NCI-H2029 (cell line): ENCODE data around the gene LSMEM2.
"Not testable (repeated sequence)": the region's sequence is repeated elsewhere in the genome, so short reads cannot be mapped to it uniquely, and the experiment has no call there.

Source experiments
- DNase-seq: peaks from one replicate; lab custom pipeline; 2025; lab: John Stamatoyannopoulos, UW

The LSMEM2 gene

DNA sequence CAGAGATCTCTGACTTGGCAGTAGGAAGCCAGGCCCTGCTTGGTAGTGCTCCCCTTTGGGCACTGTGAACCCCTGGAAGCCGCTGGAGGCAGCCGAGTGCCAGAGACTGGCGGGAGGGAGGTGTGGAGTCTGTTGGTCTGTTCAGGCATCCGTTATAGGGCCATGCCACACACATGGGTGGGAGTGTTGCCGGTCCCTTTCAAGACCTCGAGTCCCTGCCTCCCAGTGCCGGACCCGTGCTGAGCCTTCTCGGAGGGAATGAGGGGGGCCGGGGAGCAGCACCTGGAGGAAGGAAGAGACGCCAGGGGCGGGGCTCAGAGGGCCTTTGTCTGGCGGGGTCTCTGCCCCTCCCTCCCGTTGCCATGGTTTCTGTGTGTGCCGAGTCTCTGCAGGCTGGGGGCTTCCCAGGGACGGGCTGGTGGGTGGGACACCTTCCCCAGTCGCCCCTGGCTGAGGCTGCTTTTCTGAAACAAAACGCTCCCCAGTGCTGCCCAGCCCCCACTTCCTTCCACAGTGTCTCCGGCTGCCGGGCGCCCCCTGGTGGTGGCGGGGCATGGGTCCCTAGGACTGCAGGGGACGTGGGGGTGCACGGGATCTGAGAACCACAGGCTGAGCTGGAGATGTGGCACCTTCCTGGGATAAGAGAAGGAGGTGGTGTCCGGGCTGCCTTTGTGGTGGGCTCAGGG, 32.9 kb upstream of the LSMEM2 start:
- peak; percentile 37 for DNase-seq

DNA sequence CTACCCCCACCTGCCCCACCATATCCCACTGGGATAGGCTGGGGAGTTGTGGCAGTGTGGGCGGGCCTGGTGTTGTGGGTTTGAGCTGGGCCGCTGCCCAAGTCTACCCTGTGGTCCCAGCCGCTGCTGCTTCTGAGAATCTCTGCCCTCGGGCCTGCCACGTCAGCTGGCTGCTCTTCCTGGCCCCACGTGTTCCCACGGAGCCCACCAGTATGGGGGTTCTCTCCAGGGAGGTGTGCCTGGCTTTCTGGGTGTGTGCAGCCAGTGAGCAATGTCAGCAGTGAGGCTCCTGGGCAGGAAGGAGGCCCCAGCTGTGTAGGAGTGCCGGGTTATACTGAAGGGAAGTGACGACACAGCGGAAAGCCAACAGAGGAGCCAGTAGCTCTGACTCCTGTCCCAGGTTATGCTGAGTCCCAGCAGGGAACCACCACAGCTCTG, 32.4 kb upstream of the LSMEM2 start:
- DNase-seq: no peak

DNA sequence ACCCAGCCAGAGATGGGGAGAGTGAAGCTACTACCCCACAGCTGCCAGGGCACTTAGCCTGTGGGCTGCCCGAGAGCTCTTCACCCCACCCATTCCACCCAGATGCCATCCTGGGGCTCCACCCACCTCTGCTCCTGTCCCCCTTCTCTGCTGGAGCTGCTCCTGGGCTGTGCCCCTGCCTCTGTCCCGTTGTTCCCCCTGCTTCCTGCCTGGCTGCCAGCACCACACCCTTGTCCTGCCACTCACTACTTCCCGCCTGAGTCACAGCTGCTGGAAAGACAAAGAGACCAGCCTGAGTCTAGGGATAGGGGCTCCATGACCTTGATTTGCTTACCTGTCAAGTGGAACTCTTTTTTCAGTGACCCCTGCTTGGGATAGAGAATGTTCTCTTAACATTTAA, 30.5 kb upstream of the LSMEM2 start:
- no peak for DNase-seq

DNA sequence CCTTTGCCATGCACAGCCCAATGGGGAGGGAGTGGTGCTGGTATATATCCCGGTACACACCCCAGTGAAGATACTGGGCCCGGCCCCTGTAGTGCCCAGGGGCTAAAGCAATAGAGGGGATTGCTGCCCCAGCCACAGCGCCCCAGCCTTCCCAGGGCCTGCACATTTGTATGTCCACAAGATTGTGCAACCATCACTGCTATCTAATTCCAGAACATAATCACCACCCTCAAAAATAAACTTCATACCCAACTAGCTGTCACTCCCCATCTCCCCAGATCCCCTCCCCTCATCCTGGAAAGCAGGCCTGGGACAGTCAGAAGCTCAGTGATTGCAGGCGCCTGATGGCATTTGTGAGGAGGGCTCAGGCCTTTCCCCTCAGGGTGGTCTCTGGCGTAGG, 29.4 kb upstream of the LSMEM2 start:
- no peak for DNase-seq

DNA sequence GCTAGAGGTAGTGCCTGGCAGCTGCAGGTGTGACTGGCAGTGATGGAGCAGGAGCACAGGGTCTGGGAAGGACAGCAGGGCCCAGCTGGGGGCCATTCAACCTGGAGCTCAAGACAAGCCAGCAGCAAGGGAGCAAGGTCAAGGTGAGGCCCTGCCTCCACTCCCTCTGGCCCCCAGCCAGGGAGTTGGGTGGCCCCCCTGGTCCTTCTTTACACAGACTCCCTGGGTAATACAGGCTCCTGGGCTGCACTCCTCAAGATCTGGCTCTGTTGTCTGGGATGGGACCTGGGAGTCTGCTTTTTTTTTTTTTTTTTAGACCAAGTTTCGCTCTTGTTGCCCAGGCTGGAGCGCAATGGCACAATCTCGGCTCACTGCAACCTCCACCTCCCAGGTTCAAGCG, 28.4 kb upstream of the LSMEM2 start:
- no peak for DNase-seq

DNA sequence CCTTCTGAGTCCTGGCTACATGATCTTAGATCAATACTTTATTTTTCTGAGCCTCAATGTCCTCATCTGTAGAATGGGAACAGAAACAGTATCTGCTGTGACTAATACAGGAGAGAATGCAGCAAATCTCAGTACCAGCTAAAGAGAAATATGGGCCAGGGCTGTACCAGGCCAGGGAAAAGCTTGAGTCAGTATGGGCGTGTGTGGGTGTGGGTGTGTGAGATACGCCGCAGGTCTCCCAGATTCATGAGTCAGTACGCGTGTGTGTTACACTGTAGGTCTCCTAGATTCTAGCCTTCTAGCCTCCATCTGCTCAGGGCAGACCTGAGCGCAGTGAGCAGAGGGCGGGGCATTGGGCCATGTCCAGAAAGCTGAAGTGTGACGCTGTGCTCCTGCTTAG, 27.7 kb upstream of the LSMEM2 start:
- DNase-seq: no peak

DNA sequence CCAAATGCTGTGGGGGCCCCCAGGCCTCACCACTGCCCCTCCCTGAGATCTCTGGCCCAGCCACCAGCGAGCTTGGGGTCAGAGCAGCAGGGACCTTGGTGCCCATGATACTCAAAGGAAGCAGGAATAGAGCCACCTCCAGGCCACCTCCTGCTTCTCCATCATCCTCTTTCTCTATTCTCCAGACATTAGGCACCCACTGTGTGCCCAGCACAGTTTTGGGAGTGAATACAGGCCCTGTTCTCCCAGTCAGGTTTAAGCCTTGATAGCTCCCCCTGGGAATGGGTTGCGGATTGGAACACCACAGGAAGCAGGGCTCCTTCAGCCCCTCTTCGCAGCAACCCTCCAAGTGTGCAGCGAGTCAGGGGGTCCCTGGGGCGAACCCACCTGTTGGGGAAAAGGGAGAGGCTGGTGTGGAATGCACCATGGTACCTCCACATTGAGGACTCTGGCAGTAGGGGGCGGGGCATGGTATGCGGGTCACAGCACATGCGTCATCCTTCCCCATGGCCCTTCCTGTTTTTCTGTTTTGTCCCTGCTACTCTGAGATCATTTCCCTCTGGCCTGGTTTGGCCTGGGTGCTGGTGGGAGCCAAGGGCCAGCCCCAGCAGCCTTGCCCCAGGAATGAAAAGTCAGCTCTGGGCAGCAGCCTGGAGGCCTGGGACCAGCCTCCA, 24.2 kb upstream of the LSMEM2 start:
- DNase-seq: no peak

DNA sequence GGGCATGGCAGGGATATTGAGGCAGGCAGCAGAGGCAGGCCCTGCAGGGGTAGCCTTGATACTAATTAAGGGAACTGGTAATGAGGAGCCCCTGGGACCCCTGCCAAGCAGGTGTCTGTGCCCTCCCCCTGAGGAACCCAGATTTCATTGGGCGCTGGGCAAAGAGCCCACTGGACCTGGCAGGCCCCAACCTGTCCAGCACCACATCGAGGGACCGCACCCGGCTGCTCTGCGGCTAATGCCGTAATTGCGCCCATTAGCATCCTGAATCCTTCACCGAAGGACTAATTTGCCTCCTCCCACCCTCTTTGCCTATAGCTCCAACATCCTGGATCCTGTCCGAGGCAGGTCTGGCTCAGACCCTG, 23.7 kb upstream of the LSMEM2 start:
- no peak for DNase-seq

DNA sequence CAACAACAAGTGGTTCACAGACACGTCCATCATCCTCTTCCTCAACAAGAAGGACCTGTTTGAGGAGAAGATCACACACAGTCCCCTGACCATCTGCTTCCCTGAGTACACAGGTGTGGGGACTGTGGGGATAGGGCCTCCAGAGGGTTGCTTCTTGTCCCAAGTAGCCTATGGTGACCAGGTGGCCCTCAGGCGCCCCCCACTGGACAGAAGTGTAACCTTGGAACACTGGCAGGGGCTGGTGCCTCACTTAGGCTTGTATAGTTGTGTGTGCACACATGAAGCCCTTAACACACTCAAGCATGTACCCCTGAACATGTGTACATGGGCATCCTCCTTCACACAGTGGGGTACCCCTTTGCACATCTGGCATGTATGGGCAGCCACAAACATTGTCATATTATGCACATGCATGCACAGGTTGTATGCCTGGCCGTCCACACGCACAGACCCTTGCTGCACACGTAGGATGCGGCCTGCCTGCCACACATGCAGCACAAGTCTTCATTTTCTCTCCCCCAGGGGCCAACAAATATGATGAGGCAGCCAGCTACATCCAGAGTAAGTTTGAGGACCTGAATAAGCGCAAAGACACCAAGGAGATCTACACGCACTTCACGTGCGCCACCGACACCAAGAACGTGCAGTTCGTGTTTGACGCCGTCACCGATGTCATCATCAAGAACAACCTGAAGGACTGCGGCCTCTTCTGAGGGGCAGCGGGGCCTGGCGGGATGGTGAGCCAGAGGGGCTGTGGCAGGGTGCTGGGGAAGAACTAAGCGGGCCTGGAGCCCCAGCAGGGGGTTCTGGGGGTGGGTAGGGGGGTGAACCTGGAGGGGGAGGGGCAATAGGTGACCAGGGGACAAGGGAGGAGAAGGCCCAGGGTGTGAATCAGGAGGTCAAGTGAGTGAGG, 21.7 kb upstream of the LSMEM2 start:
- DNase-seq: no peak

DNA sequence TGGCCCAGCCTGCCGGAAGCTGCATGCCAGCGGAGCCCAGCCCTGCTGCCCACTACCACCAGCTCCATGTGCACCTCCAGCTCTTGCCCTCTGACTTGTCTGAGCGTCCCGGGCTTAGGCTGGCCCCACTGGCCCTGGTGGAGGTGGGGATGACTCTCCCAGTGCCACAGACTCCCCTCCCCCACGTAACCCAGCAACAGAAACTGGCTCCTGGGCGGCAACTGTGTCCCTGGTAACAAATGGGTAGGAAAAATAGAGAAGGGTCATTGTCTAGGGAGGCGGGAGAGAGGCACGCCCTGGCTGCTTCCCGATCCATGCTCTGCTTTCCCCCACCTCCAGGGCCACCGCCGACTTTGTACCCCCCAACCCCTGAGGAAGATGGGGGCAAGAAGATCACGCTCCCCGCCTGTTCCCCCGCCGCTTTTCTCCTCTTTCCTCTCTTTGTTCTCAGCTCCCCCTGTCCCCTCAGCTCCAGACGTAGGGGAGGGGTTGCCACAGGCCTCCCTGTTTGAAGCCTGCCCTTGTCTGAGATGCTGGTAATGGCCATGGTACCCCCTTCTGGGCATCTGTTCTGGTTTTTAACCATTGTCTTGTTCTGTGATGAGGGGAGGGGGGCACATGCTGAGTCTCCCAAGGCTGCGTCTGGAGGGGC, 20.7 kb upstream of the LSMEM2 start:
- no peak for DNase-seq

DNA sequence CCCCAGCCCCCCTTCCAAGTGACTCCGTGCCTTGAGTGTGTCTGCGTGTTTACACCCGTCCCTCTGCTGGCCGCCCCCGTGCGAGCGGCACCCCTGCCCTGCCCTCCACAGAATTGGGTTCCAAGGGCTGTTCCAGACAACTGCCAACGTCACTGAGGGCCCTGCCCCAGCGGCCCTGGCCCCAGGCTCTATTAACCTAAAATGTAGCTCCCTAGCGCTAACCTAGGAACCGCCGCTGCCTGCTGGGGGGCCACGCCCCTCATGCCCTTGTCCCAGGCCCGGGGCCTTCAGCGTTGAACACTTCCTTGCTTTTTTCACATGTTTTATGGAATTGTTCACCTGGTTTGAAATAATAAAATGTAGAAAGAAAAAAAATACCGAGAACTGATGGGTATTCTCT, 19.9 kb upstream of the LSMEM2 start:
- DNase-seq: no peak

DNA sequence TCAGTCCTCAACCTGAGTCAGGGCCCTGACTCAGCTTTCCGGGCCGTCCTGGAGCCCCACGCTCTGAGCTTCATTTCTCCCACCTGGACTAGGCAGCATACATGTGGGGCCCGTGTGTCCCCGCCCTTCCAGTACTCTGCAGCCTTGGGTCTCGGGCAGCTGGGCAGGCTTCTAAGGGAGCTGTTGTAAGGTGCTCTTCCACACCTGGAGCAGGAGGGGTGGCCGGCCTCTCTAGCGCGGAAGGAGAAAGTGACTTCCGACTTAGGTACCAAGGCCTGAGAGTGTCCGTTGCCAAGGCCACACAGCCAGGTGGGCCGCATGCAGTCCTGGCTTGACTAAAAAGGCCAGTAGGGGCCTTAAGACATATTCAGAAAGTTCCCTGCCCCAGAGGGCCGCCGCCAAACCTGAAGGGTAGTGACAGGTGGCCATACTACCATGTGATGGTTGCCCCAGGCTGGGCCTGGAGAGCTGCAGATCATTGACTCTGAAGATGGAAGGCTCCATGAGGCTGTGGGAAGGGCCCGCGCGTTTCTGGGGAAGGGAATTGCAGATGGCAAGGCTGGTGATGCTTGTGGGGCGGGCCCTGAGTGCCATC, 19.4 kb upstream of the LSMEM2 start:
- DNase-seq: no peak

DNA sequence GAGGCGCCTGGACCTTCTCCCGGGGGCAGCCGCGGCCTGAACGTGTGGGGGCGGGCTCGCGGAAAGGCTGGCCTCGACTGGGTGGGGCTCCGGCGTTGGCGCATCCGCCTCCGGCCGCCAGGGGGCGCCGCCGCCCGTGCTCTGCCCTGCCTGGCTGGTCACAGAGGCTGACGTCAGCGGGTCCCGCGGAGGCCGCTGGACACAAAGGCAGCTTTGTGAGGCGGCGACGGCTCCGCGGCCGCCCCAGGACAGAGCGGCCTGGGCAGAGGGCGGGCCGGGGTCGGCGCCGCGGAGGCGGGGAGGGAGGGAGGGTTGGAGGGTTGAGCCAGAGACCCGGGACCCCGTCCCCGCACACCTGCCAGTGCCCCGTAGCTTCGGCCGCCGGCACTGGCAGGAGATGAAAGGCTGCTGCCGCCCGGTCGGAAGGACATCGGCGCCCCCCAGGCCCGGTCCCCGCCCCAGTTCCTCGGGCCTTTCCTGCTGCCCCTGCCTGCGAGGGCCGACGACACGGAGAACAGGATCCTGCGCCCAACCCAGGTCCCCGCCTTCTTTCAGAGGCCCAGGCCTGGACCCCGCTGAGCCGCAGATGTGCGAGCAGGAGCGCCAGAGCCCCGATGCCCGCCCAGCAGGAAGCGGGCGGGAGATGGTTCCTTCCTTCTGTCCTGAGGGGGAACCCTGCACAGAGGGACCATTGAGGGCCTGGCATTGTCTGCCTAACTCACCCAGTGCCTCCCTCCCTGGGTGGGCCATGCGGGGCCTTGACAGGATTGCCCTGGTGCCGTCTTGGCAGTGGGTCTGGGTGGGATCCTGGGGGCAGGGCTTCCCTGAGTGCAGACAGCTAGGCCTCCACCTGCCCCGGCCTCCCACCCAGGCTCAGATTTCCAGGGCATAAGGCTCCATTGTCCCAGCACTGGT, 18.6 kb upstream of the LSMEM2 start:
- DNase-seq: peak; percentile 49

DNA sequence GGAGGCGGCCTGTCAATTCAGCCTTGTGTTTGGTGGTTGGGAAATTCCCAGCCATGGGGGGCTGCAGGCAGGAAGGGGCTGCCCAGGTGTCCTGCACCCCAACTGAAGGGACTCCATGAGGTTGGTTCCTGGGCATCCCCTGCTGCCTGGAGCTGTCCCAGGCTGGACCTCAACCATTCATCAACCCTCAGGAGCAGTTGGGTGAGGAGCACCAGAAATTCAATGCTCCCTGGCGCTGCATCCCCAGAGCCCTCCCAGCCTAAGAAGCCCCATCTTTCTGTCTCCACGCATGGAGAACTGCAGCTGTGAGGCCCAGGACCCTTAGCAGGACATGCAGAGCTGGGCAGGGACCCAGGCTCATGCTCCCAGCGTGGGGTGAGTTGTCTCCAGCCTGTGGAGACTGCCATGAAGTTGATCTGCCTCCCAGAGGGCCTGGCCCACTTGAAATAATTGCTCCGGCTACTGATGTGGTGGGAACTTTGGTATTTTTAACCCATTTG, 17.9 kb upstream of the LSMEM2 start:
- no peak for DNase-seq

DNA sequence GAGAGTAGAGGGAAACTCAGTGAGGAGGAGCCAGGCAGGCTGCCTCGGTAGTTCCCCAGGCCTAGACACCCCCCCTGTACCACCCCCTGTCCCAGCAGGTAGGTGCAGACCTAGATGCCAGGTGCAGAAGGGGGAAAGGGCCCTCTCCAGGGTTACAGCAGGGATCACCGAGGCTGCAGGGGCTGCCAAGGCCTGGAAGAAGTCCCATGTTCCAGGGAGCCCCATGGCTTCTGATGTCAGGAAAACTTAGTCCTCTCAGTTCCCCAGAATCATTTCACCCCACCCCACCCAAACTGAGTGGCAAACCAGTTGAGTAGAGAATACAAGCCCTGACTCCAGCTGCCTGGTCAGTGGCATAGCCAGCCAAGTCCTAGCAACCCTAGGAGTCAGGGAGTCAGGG, 17.4 kb upstream of the LSMEM2 start:
- no peak for DNase-seq

DNA sequence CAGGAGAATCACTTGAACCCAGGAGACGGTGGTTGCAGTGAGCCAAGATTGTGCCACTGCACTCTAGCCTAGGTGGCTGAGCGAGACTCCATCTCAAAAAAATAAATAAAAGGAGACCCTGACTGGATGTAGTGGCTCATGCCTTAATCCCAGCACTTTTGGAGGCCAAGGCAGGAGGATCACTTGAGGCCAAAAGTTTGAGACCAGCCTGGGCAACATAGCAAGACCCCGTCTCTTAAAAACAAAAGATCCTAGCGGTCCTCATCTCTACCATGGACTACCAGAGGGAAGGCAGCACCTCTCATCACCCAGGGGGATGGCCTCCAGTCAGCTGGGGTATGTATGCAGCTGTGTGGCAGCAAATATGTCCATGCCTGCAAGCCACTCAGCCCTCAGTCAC, 16.7 kb upstream of the LSMEM2 start:
- not testable (repeated sequence) for DNase-seq

DNA sequence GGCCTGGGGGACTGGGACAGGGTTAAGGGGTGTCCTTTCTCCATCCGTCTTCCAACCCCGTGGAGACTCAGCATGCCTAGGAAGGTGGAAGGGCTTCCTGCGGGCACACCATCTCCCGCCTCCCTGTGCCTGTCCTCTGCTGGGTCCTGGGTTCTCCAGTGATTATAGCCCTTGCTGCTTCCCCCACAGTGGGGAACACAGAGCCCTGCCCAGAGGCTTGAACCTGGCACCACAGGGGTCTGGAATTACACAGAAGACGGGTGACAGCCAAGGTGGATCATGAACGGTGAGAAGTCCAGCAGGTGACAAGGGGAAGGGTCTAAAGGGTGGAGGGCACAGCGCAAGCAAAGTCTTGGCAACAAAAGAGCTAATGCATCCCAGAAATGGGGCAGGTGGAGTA, 16.1 kb upstream of the LSMEM2 start:
- DNase-seq: no peak

DNA sequence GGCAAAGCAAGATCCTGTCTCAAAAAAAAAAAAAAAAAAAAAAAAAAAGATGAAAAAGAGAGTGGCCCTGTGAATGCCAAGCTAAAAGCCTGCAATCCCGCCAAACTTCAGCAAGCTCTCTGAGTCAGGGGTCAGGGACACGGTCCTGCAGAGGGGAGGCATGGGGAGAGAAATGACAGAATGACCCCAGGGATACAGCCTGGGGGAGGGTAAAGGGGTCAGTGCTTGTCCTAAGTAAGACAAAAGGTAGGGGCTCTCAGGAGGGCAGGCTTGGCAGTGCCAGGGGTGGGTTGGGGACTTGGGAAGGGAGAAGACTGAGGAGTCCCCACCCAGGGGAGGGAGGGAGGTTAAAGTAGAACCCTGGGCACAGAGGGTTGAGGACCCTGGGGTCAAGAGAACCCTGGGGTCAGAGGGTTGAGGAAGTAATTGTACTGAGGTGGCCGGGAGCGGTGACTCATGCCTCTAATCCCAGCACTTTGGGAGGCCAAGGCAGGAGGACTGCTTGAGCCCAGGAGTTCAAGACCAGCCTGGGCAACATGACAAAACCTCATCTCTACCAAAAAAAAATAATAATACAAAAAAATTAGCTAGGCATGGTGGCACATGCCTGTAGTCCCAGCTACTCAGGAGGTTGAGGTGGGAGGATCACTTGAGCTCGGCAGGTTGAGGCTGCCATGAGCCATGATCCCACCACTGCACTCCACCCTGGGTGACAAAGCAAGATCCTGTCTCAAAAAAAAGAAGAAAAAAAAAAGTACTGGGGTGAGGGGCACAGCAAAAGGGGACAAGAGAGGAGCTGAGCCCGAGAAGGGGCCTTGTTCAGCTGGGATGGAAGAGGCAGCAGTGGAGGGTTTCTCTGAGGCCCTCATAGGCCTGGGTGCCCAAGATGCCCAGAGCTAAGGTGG, 15.2 kb upstream of the LSMEM2 start:
- no peak for DNase-seq

DNA sequence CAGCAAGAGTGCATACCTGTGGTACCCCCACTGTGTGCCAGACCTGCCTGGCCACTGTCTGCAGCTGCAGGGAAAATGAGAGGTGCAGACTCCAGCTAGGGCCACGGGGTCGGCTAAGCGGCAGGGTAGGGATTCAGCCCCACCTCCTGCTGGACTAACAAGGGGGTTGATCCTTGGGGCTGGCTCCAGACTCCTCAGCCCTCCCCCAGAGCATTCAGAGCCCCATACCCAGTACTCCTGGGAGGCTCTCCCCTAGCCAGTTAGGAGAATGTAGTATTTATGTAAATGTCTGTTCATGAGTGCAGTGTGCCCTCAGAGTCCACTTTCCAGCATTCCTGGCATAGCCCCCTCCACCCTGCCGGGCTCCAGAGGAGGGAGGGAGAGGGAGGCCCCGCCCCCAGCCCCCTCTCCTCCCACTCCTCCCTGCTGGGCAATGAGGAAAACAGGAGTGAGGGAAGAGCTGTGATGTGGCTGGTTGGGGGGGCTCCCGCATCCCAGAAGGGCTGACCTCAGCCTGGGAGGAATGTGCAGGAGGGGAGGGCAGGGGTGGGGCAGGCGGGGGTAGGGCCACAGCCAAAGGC, 14.4 kb upstream of the LSMEM2 start:
- DNase-seq: no peak
